HCT116 (cell line): ENCODE data around the gene N4BP3. TPM values are rescaled to one million over a fixed set of nuclear protein-coding genes. Genes with fewer than 3 reads are reported as not detected.

Experiments used
- ATAC-seq: fragments of 200-7000 bp; cut with Tn5 transposase; 2 replicates; pipeline ENCODE4 v1.9.1; 2020; ENCODE audit warnings: mild to moderate bottlenecking, moderate library complexity
- BruUV-seq: library from RNA; stranded (reverse); fragments of 400-500 nt; replicated peaks from 2 replicates; lab custom pipeline; 2021; lab: Mats Ljungman, UMichigan
- CTCF ChIA-PET: fragments of 300-600 bp; sonication (Branson Sonifier 250); formaldehyde crosslinking; loops from one replicate; lab custom pipeline; 2021; ENCODE audit warnings: antibody characterized with exemption; lab: Charles Lee
- POLR2A ChIA-PET: fragments of 300-600, 350-600 bp; sonication (Branson Sonifier 250); formaldehyde crosslinking; loops from one replicate; lab custom pipeline; 2021; ENCODE audit warnings: antibody characterized with exemption; lab: Charles Lee
- RAD21 ChIA-PET, 2 experiments: fragments of 300-600 bp; sonication (Branson Sonifier 250); formaldehyde crosslinking; loops; one replicate each; lab custom pipeline; 2023; ENCODE audit warnings: low total read pairs in 2 of 2; ENCODE audit not compliant: uncharacterized antibody in 2 of 2, unreplicated experiment in 2 of 2, low non-redundant PET in 1 of 2; lab: Charles Lee
- DNase-seq: peaks from one replicate; pipeline ENCODE4 v3.0.0-alpha.2; 2010; ENCODE audit warnings: low read depth, low spot score
- H2AFZ ChIP-seq: fragments of 200-600 bp; shearing (Covaris generic), sonication (generic); 2 replicates; pipeline ENCODE4 v1.6.1; 2017; ENCODE audit warnings: low read depth, mixed run types, mixed read lengths, antibody characterized with exemption, low read length; ENCODE audit not compliant: poor library complexity, severe bottlenecking
- H3K27ac ChIP-seq: 2 replicates; pipeline ENCODE4 v1.5.1; 2012; ENCODE audit warnings: low read depth, low read length
- H3K27me3 ChIP-seq: fragments of 200-600 bp; sonication (generic); 2 replicates; pipeline ENCODE4 v1.6.1; 2016; ENCODE audit warnings: mixed run types, low read length, mixed read lengths; ENCODE audit not compliant: insufficient read depth
- H3K36me3 ChIP-seq, 2 experiments: fragments of 200-500 bp in 1 of 2; fragments of 200-600 bp in 1 of 2; sonication (Bioruptor generic) in 1 of 2; sonication (generic) in 1 of 2; 2 replicates each; pipeline versions ENCODE4 v1.5.1 to v1.6.1; 2014 to 2016; ENCODE audit warnings: low read length in 2 of 2, inconsistent platforms in 1 of 2, mixed read lengths in 1 of 2, mixed run types in 1 of 2; ENCODE audit not compliant: insufficient read depth in 2 of 2, control insufficient read depth in 1 of 2
- H3K4me1 ChIP-seq, 2 experiments: fragments of 200-600 bp in 1 of 2; sonication (generic) in 1 of 2; 2 replicates each; pipeline versions ENCODE4 v1.5.1 to v1.6.1; 2012 to 2017; ENCODE audit warnings: low read length in 2 of 2, inconsistent platforms in 1 of 2, mild to moderate bottlenecking in 1 of 2, mixed read lengths in 1 of 2, mixed run types in 1 of 2, moderate library complexity in 1 of 2; ENCODE audit not compliant: insufficient read depth in 2 of 2, control insufficient read depth in 1 of 2
- H3K4me2 ChIP-seq: fragments of 200-600 bp; sonication (generic); 2 replicates; pipeline ENCODE4 v1.6.1; 2017; ENCODE audit warnings: mixed run types, low read length, mixed read lengths
- H3K4me3 ChIP-seq, 2 experiments: fragments of 200-600 bp in 1 of 2; sonication (generic) in 1 of 2; replicated peaks in 1 of 2; 2 replicates each; pipeline ENCODE4 v1.5.1; 2011 to 2016; ENCODE audit warnings: low read length in 2 of 2, control low read depth in 1 of 2, low read depth in 1 of 2, mild to moderate bottlenecking in 1 of 2, mixed read lengths in 1 of 2, mixed run types in 1 of 2
- H3K79me2 ChIP-seq: fragments of 200-600 bp; sonication (generic); 2 replicates; pipeline ENCODE4 v1.6.1; 2017; ENCODE audit warnings: mild to moderate bottlenecking, mixed run types, low read length, moderate library complexity, mixed read lengths; ENCODE audit not compliant: insufficient read depth
- H3K9ac ChIP-seq: fragments of 200-600 bp; sonication (generic); 2 replicates; pipeline ENCODE4 v1.6.1; 2016; ENCODE audit warnings: low read length, mixed read lengths
- H3K9me2 ChIP-seq: fragments of 200-600 bp; sonication (generic), shearing (Covaris generic); 2 replicates; pipeline ENCODE4 v1.6.1; 2017; ENCODE audit warnings: mixed run types, mild to moderate bottlenecking, moderate library complexity; ENCODE audit not compliant: insufficient read depth
- H3K9me3 ChIP-seq, 2 experiments: fragments of 200-500 bp in 1 of 2; fragments of 200-600 bp in 1 of 2; sonication (Bioruptor generic) in 1 of 2; sonication (generic) in 1 of 2; 2 replicates each; pipeline ENCODE4 v1.6.1; 2014 to 2017; ENCODE audit warnings: low read length in 2 of 2, mixed read lengths in 2 of 2, inconsistent platforms in 1 of 2, low read depth in 1 of 2, mild to moderate bottlenecking in 1 of 2, mixed run types in 1 of 2, moderate library complexity in 1 of 2; ENCODE audit not compliant: control insufficient read depth in 1 of 2, insufficient read depth in 1 of 2
- H4K20me1 ChIP-seq: fragments of 200-600 bp; sonication (generic), shearing (Covaris generic); 2 replicates; pipeline ENCODE4 v1.6.1; 2017; ENCODE audit warnings: mixed run types, mild to moderate bottlenecking, moderate library complexity; ENCODE audit not compliant: insufficient read depth
- CBX3 ChIP-seq: IDR thresholded peaks from 2 replicates; pipeline ENCODE4 v1.6.1; 2012; ENCODE audit warnings: low read depth
- CEBPB ChIP-seq: IDR thresholded peaks from 2 replicates; pipeline ENCODE4 v1.6.1; 2012; ENCODE audit warnings: low read depth
- CTCF ChIP-seq, 3 experiments: fragments of 200-600 bp in 1 of 3; sonication (generic) in 1 of 3; IDR thresholded peaks in 2 of 3; conservative IDR thresholded peaks in 1 of 3; 2 replicates each; pipeline ENCODE4 v1.5.1; 2012 to 2017; ENCODE audit warnings: low read depth in 2 of 3, low read length in 2 of 3, antibody characterized with exemption in 1 of 3, borderline replicate concordance in 1 of 3, control low read depth in 1 of 3, mild to moderate bottlenecking in 1 of 3, mixed read lengths in 1 of 3, mixed run types in 1 of 3, moderate library complexity in 1 of 3; ENCODE audit not compliant: insufficient read depth in 1 of 3
- EGR1 ChIP-seq: IDR thresholded peaks from 2 replicates; pipeline ENCODE4 v1.6.1; 2012; ENCODE audit warnings: low read depth
- EZH2 ChIP-seq: fragments of 200-600 bp; sonication (generic); IDR thresholded peaks from 2 replicates; pipeline ENCODE4 v1.6.1; 2017; ENCODE audit warnings: antibody characterized with exemption, mixed run types
- REST ChIP-seq: IDR thresholded peaks from 2 replicates; pipeline ENCODE4 v1.6.1; 2012; ENCODE audit warnings: low read depth
- intact Hi-C: fragments of 100-400 bp; cut with micrococcal nuclease; formaldehyde crosslinking; loops from 2 replicates; pipeline ENCODE4 v1.10.0; 2022
- total RNA-seq: library from RNA; stranded (reverse); gene quantifications from one replicate; pipeline ENCODE4 v1.2.1, GENCODE V29; 2021; ENCODE audit not compliant: unreplicated experiment

N4BP3 gene
- total RNA-seq, 1 experiment from 2014 or later = 5.2 TPM

GRCh38 chr5:178136990-178137389 lies 23.7 kb downstream of the N4BP3 start:
- DNase-seq (no peak), ATAC-seq (no peak)
- Histone ChIP-seq H3K4me1 (peaks cover 3% of the 10 kb centered on the region in 2 experiments; a peak in 2 of 4 replicates), H4K20me1 (no peaks in the 10 kb centered on the region), H3K9ac (no peak overlapping the region), H2AFZ (no peak overlapping the region), H3K4me3 (no peak overlapping the region), H3K4me2 (no peak overlapping the region), H3K36me3 (peaks cover 2 to 3% of the 10 kb centered on the region in 2 experiments; a peak in 2 of 4 replicates), H3K9me2 (no peaks in the 10 kb centered on the region), H3K27me3 (no peaks in the 10 kb centered on the region), H3K27ac (no peak overlapping the region), H3K79me2 (peaks cover 13% of the 10 kb centered on the region; the same call in 1 of the 2 replicates)
- intact Hi-C loops = no loop called here
- ChIA-PET POLR2A (interaction anchor here (2.3 kb wide), 1 partner anchor 17 kb away, joined by 5 read pairs; the partner anchor contains the start of gene NHP2), CTCF (interaction anchor here (2.2 kb wide), 1 partner anchor 9 kb away, joined by 7 read pairs; no protein-coding TSS in a partner anchor)
- TF ChIP-seq CEBPB (no peak), REST (no peak), EZH2 (no peak), CBX3 (no peak)
- TF ChIP-seq, all 23 proteins: peak for 0
- no peaks in the 10 kb centered on the region for H3K9me3 ChIP-seq
- BruUV-seq = no TSS peak
- RAD21 ChIA-PET = no interaction called here

- no peaks in the 10 kb centered on the region for H3K9me2 ChIP-seq
- POLR2A ChIA-PET = interaction anchor here (2.3 kb wide), 1 partner anchor 16 kb away, joined by 5 read pairs; the partner anchor contains the start of gene NHP2
- ATAC-seq (peak; percentile 25; the same call in 1 of the 2 replicates), DNase-seq (no peak)
- RAD21 ChIA-PET = no interaction called here
- H3K4me3 ChIP-seq = no peak overlapping the region
- H4K20me1 ChIP-seq = no peaks in the 10 kb centered on the region
- intact Hi-C loops = no loop called here
- H3K79me2 ChIP-seq = peaks cover 8% of the 10 kb centered on the region; the same call in 1 of the 2 replicates
- peaks cover 6 to 9% of the 10 kb centered on the region in 2 experiments; a peak in 3 of 4 replicates for H3K36me3 ChIP-seq
- no peak for TF ChIP-seq EGR1
- no peak for TF ChIP-seq CTCF (IDR thresholded peaks at IDR 0.05 in 2 of 3, conservative IDR thresholded peaks at IDR 0.05 in 1 of 3; ENCODE audit: borderline replicate concordance in 1 of 3, insufficient read depth in 1 of 3, low read depth in 2 of 3, low read length in 2 of 3)
- H3K27ac ChIP-seq = no peak overlapping the region
- no peaks in the 10 kb centered on the region for H3K27me3 ChIP-seq
- no peaks in the 10 kb centered on the region for H3K9me3 ChIP-seq
- H3K4me1 ChIP-seq = no peaks in the 10 kb centered on the region
- BruUV-seq = no TSS peak
- H3K9ac ChIP-seq = no peak overlapping the region
- no peak overlapping the region for H2AFZ ChIP-seq
- H3K4me2 ChIP-seq = no peak overlapping the region
- CTCF ChIA-PET = interaction anchor here (2.2 kb wide), 1 partner anchor 8 kb away, joined by 7 read pairs; no protein-coding TSS in a partner anchor
Observed at GRCh38 chr5:178137991-178138390, 24.7 kb downstream of the N4BP3 start.
